Hematopoietic multipotent progenitor cell treated with erythropoietin and hydrocortisone succinate and interleukin-3 and kit ligand, for 17 days (in vitro differentiated cells): ENCODE results near the gene PLIN1.

Source experiments
- DNase-seq: peaks from one replicate; pipeline ENCODE4 v3.0.0-alpha.2; 2015; ENCODE audit warnings: low spot score

The PLIN1 gene

GRCh38 chr15:89672221-89673164 lies 6.7 kb downstream of the PLIN1 start:
- DNase-seq = no peak

GRCh38 chr15:89671687-89672086 lies 7.5 kb downstream of the PLIN1 start:
- no peak for DNase-seq

- no peak for DNase-seq
These were observed 8.1 kb downstream of the PLIN1 start for GRCh38 chr15:89670971-89671560.

GRCh38 chr15:89669941-89670340 lies 9.2 kb downstream of the PLIN1 start:
- no peak for DNase-seq

GRCh38 chr15:89669309-89669865 lies 9.8 kb downstream of the PLIN1 start:
- no peak for DNase-seq

- no peak for DNase-seq
These were observed 11.0 kb downstream of the PLIN1 start for GRCh38 chr15:89668171-89668570.

- DNase-seq = no peak
These were observed 11.5 kb downstream of the PLIN1 start for GRCh38 chr15:89667706-89667960.

- no peak for DNase-seq
These were observed 12.1 kb downstream of the PLIN1 start for GRCh38 chr15:89666858-89667705.

- DNase-seq = no peak
These were observed 12.8 kb downstream of the PLIN1 start for GRCh38 chr15:89666184-89666857.

- no peak for DNase-seq
These were observed 13.6 kb downstream of the PLIN1 start for GRCh38 chr15:89665449-89666181.

- no peak for DNase-seq
These were observed 14.5 kb downstream of the PLIN1 start for GRCh38 chr15:89664441-89665350.

GRCh38 chr15:89662893-89663626 lies 16.1 kb downstream of the PLIN1 start:
- DNase-seq = no peak

- DNase-seq = no peak
These were observed 18.6 kb downstream of the PLIN1 start for GRCh38 chr15:89660556-89660955.

- no peak for DNase-seq
These were observed 19.9 kb downstream of the PLIN1 start for GRCh38 chr15:89659295-89659694.

GRCh38 chr15:89657686-89658200 lies 21.4 kb downstream of the PLIN1 start:
- no peak for DNase-seq

- no peak for DNase-seq
These were observed 22.9 kb downstream of the PLIN1 start for GRCh38 chr15:89656116-89656815.

GRCh38 chr15:89654847-89655805 lies 24.0 kb downstream of the PLIN1 start, which contains the start of gene KIF7:
KIF7 (minus strand) TSS chr15:89655467; CDS start chr15:89652930, 2,537 bp downstream.
- no peak for DNase-seq
